ENCODE measurements around the gene OVCA2.

OVCA2 gene

DNA sequence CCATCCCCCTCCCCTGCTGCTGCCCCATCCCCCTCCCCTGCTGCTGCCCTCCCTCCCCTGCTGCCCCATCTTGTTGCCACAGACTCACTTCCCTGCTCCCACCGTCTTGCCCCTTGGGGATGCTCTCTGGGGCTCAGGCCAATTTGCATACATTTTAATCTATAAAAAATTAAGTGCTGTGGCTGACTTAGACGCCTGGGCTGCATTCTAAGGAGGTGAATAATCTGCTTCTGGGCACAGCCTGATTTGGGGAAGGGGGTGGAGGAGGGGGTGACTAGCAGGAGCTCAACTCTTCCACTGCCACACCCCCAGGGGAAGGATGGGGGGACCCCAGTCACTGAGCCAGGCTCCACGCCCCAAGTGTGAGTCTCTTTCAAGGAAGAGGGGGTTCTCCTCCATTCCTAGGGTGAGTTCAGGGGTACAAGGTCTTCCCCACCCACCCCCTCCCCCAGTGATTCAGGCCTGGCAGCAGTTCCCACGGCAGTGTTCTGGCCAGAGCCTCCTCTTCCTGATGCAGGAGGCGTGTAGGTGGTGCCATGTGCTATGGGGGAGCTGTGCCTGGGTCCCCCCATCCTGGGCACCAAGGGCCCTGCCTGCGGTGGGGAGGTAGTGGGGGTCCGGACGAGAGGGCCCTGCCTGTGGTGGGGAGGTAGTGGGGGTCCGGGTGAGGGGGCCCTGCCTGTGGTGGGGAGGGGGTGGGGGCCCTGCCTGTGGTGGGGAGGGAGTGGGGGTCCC is 6.8 kb upstream of the OVCA2 start:
- DNase-seq (ENCODE audit: low spot score) = no peak

DNA sequence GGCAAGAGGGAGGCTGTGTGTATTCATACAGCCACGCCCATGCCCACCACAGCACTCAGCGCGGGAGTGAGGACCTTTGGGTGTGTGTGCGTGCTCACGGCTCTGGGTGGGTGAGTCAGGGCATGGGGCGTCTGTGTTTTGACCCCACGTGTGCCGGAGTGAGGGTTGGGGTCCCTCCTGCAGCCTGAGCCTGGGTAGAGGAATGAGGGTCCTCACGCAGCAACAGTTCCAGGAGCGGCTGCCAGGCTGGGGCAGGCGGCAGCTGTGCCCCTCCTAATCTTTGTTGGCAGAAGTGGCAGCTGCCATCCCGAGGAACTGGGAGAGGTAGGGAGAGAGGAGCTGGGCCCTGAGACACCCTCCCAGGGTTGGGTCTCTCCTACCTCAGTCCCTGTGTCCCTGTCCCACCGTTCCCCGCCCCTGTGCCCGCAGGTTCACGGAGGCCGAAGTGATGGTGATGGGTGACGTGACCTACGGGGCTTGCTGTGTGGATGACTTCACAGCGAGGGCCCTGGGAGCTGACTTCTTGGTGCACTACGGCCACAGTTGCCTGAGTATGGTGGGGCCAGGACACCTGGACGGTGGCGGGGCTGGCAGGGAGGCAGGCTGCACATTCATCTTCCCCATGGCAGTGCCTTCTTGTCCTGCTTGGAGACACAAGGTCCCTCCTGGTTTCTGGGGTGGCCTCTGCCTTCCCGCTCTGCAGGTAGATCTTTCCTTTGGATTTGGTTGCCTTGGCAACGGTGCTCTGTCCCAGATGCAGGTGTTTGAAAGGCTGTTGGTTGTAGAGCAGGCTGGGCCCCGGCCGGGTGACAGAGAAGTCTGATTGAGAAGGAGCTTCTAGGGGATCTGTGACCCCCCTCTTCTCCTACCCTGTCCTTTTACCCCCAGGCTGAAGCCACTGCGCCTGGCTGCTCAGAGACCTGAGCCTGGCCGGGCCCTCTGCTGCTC is 6.0 kb upstream of the OVCA2 start:
- DNase-seq (ENCODE audit: low spot score) = no peak

DNA sequence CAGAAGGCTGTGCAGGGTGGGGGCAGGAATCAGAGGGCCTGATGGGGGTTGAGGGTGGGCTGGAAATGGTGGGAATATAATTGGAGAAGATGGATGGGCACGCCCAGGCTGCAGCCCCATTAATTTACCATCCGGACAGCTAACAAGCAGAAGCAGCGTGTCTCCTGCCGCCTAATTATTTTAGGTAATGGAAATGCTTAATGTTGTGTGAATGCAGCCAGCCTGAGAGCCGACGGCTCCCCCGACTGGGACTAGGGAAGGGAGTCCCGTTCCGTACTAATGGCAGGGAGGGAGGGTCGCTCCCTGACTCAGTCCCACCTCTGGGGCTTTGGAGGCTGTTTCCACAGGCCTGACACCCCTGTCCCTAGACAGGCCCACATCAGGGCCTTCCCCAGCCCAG is 4.7 kb upstream of the OVCA2 start:
- no peak for DNase-seq (ENCODE audit: low spot score)

DNA sequence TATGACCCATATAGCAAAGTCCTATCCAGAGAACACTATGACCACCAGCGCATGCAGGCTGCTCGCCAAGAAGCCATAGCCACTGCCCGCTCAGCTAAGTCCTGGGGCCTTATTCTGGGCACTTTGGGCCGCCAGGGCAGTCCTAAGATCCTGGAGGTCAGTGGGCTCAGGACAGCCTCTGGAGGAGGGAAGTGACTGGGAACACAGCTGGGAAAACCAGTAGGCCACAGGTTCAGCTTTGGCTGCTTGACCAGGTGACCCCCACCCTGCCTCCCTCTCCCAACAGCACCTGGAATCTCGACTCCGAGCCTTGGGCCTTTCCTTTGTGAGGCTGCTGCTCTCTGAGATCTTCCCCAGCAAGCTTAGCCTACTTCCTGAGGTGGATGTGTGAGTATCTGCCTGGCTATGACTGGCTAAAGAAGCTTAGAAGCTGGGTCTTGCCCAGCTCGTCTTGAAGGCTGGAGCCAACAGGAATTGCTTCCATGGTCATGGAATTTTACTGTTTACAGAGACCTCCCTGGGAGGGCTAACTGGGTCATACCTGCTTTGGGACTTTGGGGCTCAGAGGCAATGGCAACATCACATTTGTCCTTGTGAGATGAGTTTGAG is 1.5 kb upstream of the OVCA2 start:
- DNase-seq (ENCODE audit: low spot score) = no peak

DNA sequence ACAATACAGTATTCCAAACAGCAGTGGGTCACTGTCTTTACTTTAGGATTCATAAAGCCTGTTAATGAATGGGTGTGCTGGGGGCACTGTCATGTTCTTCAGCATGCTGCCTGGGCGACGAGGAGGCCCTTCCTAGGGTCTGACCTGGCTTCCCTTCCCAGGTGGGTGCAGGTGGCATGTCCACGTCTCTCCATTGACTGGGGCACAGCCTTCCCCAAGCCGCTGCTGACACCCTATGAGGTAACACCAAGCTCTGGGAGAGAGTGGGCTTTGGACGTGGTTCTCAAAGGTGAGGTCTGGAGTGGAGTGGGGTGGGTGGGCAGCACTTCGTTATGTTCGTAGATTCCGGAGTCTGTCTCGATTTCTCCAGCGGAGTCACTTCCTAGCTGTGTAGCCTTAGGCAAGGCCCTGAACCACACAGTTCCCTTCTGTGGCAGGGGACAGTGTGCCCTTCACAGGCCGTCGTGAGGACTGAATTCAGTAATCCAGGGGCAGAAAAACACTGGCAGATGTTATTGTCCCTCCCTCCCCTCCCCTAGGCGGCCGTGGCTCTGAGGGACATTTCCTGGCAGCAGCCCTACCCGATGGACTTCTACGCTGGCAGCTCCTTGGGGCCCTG is 771 bp upstream of the OVCA2 start:
- no peak for DNase-seq (ENCODE audit: low spot score)

DNA sequence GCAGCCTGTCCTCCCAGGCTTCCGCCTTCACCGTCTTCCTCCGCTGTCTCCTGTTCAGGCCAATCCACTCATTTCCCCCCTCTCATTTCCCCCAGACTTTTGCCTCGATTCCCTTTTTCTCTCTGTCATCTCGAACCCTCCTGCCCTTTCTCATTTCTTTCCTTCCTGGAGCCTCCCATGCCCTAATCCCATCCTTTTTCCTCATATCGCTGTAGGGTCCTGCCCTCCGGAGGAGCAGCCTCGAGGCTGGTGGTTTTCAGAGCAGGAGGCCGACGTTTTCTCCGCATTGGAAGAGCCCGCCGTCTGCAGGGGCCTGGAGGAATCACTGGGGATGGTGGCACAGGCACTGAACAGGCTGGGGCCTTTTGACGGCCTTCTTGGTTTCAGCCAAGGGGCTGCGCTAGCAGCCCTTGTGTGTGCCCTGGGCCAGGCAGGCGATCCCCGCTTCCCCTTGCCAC is 597 bp downstream of the OVCA2 start:
- DNase-seq (ENCODE audit: low spot score) = no peak

DNA sequence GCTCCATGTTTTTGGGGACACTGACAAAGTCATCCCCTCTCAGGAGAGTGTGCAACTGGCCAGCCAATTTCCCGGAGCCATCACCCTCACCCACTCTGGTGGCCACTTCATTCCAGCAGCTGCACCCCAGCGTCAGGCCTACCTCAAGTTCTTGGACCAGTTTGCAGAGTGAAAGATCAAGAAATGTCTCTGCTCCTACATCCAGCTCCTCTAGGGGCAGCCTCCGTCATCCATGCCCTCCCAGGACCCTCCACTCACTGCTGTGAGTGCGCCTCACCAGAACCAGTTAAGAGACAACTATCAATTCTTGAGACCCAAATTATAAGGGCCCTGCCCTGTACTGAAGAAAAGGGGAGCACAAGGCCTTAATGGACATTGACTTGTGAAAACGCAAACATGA is 1.1 kb downstream of the OVCA2 start:
- no peak for DNase-seq (ENCODE audit: low spot score)

DNA sequence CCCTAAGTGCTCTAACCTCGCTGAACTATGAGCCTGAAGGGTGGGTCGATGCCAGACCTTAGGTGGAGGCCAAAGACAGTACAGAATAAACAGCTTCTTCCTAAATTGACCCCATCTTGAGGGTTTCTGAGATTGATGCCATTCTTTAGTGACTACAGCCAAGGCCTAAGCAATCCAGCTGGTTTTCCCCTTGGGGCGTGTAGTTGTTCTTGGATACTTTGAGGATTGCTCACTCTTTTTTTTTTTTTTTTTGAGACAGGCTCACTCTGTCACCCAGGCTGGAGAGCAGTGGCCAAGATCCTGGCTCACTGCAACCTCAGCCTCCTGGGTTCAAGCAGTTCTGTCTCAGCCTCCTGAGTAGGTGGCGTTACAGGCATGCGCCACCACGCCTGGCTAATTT is 2.0 kb downstream of the OVCA2 start:
- no peak for DNase-seq (ENCODE audit: low spot score)

DNA sequence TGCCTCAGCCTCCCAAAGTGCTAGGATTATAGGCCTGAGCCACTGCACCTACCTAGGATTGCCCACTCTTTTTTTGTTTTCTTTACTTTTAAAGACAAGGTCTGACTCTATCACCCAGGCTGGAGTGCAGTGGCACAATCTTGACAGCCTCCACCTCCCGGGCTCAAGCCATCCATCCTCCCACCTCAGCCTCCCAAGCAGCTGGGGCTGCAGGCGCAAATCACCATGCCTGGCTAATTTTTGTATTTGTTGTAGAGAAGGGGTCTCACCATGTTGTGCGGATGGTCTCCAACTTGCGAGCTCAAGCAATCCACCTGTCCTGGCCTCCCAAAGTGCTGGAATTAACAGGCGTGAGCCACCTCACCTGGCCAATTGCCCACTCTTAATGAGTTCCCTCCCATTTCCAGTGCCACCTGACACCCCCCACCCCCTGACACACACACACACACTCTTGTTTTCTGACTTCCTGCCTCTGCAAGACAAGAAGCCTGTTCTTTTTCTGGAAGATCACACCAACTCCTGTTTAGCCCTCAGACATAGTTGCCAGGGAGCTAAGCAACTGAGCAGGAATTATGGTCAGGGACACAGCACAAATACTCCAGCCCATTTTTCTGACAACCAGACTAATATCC is 2.6 kb downstream of the OVCA2 start:
- DNase-seq (ENCODE audit: low spot score) = no peak

DNA sequence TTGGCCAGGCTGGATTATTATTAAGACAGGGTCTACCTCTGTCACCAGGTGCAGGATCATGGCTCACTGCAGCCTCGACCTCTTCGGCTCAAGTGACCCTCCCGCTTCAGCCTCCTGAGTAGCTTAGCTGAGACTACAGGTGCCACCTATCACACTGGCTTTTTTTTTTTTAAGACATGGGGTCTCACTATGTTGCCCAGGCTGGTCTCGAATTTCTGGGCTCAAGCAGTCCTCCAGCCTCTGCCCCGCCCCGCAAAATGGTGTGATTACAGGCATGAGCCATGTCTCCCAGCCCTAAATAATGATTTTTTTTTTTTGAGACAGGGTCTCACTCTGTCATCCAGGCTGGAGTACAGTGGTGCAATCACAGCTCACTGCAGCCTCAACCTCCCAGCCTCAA is 5.8 kb downstream of the OVCA2 start:
- no peak for DNase-seq (ENCODE audit: low spot score)

DNA sequence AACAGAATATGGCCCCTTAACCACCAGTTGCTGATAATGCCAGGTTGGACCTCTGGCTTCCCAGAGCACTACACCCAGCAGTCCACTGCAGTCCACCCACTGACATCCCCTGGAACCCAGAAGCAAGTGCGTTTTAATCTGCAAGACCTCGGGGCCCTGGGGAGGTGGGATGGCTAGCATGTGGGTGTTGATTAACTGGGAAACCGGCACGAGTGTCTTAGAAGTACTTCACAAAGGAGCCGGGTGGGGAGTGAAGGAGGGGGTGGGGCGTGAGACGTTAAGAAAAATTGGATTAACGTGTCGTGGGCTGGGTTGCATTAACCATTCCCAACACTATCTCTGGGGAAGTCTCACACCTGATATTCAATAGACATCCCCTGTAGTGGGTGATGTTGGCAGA is 7.0 kb downstream of the OVCA2 start:
- DNase-seq (ENCODE audit: low spot score) = no peak

DNA sequence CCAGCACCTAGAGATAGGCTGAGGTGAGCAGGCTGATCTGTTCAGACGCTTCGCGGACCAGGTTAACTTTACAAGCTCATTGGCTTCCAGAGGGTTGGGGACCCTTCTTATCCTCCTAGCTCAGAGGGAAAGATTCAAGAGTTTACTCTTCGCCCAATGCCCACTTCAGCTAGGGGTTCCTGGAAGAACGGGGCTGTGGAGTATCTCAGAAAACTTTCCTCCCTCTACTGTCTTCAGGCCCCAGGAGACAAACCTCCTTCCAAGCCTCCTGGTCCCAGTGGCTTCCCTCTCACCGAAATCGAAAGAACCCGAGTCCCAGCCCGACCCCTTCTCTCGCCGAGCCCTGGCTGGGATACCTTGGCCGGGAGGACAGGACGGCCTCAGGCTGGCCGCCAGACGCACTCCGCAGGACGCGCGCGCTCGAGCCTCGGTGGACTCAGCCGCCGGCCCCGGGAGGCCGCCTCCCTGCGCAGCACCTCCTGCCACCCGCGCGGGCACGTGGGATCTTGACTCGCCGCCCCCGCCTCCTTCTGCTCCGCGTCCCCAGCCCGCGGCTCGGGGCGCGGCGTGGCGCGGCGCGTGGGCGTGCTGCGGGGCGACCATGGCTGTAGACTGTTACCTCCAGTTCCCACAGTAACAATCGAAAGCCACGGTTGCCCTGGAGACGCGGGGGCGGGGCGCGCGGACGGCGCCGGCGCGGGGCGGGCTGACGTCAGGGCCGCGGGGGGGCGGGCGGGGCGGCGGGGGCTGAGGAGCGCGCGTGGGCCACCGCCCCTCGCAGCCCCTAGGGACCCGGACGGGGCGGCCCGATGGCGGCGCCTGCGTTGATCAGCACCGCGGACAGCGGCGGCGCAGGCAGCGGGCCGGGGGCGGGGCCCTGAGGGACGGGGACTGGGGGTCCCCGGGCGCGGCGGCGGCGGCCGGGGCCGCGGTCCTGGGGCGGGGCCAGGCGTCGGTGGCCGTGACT is 7.8 kb downstream of the OVCA2 start:
- peak; percentile 93 for DNase-seq (ENCODE audit: low spot score)

DNA sequence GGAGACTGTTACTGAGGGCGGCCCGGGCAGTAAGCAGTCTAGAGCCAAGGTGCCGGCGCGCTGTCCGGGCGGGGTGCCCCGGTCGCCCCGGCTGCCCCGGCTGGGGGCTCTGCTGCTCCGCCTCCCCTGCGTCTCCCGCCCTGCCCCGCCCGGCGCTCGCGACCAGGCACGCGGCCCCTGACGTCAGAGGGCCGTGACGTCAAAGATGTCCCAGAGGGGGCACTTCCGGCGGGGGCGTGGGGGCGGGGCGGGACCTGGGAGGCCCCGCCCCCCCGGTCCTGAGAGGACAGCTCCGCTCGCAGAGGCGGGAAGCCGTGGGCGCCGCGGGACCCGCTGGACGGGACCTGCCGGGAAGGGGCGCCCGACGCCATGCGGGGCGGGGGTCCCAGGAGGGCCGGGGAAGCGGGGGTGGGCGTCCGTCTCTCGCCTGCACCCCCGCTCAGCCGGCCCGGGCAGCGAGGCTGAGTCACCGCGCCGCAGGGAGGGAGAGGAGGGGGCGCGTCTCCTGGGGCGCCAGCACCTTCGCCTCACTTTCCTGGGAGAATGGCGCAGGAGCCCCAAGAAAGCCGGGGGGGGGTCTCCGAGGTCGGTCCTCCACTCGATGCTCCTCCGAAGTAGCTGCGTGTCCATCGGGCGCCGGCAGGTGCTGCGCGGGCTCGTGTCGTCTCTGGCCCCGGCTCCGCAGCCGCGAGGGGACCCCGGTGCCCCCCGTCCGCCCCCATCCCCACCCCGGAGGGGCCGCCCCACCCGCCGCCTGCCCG is 8.7 kb downstream of the OVCA2 start:
- DNase-seq (ENCODE audit: low spot score) = peak; percentile 68

DNA sequence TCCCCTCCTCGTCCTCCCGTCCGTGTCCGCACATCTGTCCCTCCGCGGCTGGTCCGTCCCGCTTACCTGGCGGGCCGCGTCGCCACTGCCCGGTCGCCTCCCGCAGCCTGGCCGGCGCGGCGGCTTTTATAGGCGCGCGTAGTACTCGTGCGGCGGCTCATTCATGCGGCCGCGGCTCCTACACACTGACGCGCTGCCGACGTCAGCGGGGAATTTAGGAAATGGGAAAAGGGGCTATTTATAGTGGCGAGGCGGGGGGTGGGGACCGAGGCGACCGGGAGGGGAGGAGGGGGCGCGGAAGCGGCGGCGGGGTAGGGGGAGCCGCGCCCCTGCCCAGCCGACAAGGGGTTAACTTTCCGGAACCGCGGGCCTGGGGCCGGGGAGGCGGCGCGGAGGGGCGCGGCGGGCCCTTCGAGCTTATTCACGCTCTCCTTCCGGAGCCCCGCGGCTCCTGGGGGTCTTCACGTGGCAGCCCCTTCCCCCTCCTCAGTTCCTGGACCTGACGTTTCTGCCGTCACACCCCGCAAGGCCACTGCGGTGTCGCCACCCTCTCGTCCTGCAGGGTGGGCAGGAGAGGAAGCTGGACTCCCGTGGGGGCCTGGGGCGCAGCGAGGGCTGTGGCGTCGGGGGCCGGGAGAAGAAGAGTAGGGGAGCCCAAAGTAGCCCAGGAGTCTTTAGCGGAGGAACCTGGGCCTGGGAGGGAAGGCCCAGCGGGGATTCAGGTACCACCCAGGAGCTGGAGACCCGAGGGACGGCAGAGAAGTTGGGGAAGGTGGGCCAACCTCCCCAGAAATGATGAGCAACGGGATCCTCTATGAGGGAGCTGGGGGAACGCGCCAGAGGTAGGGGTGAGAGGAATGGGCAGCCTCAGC is 9.5 kb downstream of the OVCA2 start:
- no peak for DNase-seq (ENCODE audit: low spot score)

DNA sequence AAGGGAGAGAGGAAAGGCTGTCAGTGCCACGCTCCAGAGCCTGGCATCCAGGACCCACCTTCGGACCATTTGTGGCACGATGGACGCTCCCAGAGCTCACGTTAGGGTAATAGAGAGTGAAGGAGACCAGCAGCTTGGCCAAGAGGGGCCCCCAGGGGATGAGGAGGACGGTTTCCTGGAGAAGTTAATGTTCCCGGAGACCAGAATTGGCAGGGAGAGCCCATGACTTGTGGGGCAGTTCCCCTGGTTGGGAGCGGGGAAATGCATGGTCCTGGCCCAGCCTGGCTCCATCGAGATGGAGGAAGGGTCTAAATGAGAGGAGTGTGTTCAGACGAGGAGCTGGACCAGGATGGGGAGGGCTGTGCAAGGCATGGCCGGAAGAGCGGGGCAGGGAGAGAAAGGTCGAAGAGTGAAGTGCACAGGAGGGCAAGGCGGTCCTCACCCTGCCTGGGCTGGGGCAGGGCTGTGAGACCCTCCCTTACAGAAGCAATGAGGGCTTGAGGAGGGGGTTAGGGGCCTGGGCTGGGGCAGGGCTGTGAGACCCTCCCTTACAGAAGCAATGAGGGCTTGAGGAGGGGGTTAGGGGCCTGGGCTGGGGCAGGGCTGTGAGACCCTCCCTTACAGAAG is 10.2 kb downstream of the OVCA2 start:
- no peak for DNase-seq (ENCODE audit: low spot score)

DNA sequence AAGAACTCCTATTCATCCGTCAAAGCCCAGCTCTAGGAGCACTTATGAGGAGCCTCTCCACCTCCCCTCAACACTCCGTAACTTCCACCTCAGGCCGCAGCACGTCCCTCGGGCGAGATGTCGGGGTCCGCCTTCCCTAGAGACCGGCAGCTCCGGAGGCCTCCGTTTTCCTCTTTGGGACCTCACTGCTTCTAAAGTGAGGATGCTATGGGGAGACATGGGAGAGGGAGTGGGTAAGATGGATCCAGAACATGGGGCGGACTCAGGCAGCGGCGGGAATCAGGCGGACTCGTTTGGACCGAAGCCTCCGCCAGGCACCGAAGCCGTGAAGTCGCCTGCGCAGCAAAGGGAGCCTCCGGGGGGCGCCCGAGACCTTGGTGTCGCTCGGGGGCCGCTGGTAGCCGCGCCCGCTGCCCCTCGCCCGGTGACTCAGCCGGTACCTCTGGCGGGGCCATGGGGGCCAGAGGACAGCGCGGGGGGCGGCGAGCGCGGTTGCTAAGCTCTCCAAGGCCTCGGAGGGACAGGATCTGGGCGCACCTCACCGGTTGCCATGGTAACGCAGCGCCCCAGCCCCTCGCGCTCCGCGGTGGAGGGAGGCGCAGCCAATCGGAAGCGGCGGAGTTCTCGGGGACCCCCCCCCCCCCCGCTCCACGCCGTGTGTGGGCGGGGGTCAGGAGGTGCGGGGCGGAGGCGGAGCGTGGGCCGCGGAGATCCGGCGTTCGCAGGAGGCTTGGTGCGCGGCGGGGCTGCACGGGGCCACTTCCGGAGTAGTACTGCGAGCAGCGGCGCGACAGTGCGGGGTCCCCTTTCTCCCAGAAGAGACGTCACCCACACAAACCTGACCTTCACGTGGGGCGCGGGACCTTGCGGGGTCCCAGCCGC is 11.8 kb downstream of the OVCA2 start:
- peak; percentile 75 for DNase-seq (ENCODE audit: low spot score)

DNA sequence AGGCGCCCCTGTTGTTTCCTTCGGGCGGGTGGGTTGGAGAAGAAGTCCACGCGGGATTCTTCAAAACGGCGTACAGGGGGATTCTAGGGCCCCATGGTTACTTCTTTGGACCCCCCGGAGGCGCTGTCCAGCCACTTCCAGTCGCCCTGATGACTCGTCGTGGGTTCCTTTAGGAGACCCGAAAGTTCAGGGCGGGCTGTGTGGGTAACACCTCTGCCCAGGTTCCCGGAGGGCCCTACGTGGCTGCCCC is 12.4 kb downstream of the OVCA2 start:
- no peak for DNase-seq (ENCODE audit: low spot score)

Data from CD4-positive, alpha-beta T cell treated with Interleukin-2 at 100 ng/mL for 4 hours (primary cell).